Stimulated activated CD4-positive, alpha-beta T cell treated with anti-CD3 and anti-CD28 coated beads, Interleukin-15, amount 100 ng/mL, for 48 hours (primary cell): Measurements from ENCODE around the gene FAM107B.

ENCODE experiments used
- DNase-seq, 2 donors: peaks; one replicate each; pipeline ENCODE4 v3.0.0-alpha.2; 2020; ENCODE audit warnings: low read depth in 2 of 2

The FAM107B gene

DNA sequence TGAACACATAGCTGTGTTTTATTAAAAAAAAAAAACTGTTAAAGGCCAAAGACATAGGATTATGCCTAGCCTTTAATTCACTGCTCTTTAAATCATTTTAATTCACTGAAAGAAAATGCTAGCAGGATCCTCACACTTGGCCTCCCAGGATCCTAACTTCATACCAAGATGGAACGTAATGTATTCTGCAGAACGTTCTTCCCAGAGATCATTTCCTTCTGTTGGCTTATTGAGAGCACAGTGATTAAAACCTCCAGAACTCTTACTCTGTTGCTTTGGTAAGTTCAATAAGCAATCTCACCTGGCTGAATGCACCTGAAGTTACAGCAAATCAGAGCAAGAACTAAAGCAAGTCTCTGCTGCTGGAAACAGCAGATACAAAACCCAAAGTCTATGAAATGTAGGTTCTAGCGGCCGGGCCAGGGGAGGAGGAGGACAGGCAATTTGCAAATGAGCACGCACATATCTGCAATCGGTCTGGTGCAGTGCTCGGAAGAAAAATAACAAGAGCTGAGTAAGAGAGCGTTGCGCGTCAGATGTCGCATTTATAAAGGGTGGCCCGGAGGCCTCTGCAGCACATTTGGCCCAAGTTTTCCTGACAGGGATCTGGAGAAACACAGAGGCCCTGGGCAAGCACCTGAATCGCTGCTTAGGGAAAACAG is 193.9 kb downstream of the FAM107B start:
- DNase-seq: no peak

GRCh38 chr10:14579405-14579804 is 195.3 kb downstream of the FAM107B start:
- DNase-seq: no peak

- no peak for DNase-seq
Measured at GRCh38 chr10:14578060-14578952, 196.4 kb downstream of the FAM107B start.

- DNase-seq: no peak
Measured at GRCh38 chr10:14574885-14575284, 199.8 kb downstream of the FAM107B start.

DNA sequence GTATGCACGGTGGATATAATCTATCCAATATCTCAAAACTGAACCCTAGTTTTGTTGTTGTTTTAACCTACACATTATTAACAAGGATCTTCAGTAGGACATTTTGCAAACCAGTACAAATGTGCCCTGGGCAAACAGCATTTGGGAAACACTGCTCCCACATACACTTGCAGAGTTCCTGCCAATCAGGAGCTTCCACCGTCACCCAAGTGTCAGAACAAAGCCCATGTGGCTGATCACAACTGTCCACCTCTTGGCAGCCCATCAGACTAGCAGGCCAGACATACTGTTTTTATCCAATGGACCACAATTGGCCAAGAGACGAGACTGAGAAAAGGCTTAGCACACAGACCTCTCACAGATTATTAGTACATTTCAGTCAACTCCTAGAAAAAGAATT is 200.4 kb downstream of the FAM107B start:
- no peak for DNase-seq

DNA sequence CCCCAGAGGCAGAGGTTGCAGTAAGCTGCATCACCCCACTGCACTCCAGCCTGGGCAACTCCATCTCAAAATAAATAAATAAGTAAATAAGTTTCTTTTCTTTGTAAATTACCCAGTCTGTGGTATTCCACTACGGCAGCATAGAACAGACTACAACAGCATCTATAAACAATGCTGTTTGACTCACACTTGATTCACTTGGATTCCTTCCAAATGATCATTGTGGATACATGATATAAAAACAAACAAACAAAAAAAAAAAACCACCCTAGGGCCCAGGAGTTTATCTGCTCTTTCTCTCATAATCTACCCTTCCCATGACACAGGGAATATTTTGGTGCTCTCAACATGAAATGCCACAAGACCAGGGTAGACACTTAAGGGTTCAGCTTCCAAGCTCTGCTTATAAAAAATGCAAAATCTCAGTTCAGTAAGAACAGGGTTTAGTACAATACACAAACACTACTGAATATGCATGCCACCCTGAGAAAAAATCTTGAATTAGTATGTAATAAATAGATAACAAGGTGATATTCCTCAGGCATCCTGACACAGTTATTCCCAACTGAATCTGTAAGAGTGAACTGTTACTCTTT is 200.9 kb downstream of the FAM107B start:
- no peak for DNase-seq

DNA sequence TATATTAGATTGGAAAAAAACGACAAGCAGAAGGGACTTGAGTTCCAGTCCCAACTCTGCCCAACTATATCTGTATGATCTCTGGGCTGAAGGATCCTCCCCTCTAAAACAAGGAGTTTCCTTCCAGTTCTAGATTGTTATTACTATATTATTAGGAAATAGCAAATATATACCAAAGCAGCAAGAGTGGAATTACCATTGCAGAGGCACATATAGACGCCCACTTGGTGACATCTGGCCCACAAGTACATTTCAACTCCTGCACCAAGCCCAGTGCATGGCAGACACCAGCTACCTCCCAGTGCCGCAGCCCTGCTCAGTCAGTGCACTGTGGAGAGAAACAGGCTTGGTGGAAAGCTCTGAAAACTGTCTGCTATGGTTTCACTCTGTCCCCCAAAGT is 201.9 kb downstream of the FAM107B start:
- DNase-seq: no peak

GRCh38 chr10:14571866-14572507 is 202.7 kb downstream of the FAM107B start:
- DNase-seq: peak in 1 of 2 donors; percentile 55

DNA sequence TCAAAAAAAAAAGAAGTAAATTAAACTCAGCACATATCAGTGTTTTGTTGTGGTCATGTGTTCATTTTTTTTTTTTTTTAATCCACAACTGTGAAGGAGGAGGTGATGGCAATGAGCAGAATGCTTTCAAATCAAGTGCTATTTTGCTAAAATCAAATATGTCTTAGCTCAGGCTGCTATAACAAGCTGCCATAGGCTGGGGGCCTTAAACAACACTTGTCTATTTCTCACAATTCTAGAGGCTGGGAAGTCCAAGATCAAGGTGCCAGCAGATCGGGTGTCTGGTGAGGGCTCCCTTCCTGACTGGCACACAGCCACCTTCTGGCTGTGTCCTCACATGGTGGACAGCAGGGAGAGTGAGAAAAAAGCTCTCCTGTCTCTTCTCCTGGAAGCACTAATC is 203.9 kb downstream of the FAM107B start:
- DNase-seq: no peak

GRCh38 chr10:14569274-14570060 is 205.2 kb downstream of the FAM107B start:
- DNase-seq: no peak

GRCh38 chr10:14567421-14567820 is 207.3 kb downstream of the FAM107B start:
- no peak for DNase-seq

- DNase-seq: no peak
Measured at GRCh38 chr10:14566498-14566897, 208.2 kb downstream of the FAM107B start.

- DNase-seq: no peak
Measured at GRCh38 chr10:14565199-14565598, 209.5 kb downstream of the FAM107B start.

DNA sequence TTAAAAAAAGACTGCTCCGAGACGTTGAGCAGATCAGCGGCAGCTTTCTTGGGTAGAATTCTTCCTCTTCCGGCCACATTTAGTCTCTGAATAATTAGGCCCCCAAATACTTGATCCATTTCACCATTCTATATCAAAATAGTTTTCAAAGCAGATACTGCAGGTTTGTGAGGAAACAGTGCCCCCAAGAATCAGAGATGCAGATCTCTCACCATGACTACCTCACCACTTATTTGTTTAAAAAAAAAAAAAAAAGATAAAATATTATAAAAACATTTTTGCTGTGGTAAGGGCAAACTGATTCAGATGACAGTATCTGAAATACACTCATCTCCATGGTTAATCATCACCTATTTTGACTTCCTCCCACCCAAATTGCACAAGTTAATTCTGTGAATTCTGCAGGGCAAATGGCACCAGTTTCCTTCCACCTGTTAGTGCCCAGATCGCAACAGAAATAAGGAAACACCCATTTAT is 210.4 kb downstream of the FAM107B start:
- no peak for DNase-seq

DNA sequence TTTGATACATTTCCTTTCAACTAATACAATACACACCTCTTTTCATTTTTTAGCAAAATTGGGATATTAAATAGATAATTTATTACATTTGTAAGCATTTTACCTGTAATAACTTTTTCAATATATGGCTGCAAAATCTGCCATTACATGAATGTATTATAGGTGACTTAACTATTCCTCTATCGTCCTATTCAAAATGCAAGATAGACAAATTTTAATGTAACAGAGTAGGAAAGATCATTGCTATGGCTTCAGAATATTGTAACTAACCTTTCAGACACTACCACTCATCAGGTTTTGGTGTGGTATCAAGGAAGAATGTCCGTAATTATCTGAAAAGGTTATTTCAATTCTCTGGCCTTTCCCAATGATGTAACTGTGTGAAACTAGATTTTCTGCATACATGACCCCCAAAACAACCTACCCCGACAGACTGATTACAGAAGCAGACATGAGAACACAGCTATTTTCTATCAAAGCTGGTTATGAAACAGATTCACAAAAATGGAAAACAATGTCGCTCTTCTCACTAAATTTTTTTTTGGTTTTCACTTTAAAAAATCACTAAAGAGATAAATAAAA is 211.2 kb downstream of the FAM107B start:
- DNase-seq: no peak

DNA sequence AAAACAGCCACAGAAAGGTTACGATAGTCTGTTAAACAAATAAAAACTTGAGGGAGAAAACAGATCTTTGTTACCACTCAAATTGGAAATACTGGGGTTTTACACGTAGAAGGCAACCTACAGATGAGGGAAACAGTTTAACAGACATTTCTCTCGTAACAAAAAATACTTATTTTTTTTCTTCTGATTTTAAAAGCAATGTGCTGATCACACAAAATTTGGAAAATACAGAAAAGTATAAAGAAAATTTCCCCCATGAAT is 211.7 kb downstream of the FAM107B start:
- no peak for DNase-seq

DNA sequence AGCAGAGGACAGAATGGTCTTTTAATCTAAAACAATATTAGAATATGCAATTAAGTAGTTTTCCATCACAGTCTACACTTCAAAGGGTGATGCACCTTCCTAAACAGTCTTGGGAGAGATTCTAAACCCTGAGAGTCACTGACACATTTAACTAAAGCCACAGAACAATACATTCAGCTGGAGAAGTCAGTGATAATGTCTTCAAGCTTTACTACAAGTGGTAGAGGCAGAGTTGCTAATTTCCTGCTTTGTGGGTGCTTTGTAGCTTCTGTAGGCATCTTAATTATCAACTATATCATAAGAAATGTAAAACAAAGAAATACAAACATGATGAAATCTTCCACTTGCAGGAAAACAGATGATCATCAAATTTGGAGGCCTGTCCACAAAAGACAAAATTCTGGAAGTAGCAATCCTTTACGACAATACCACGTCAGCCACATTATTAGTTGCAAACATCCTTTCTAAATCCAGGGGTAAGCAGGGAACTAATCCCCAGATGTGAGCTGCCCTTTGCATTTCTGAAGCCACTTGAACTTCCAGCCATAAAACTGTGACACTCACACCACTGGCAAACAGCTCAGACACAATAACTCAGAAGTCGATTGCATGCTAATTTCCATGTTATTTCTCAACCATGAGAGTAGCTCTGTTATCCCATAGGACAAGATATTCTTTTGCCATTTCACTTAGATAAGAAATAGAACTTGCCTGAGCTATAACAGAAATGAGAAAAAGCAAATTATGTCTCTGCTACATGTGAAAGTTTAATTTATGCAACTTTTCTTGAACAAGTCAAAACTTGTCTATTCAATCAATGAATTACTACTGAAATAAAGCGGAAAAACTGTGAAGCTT is 212.2 kb downstream of the FAM107B start:
- no peak for DNase-seq

GRCh38 chr10:14560791-14561765 is 213.6 kb downstream of the FAM107B start:
- DNase-seq: no peak

DNA sequence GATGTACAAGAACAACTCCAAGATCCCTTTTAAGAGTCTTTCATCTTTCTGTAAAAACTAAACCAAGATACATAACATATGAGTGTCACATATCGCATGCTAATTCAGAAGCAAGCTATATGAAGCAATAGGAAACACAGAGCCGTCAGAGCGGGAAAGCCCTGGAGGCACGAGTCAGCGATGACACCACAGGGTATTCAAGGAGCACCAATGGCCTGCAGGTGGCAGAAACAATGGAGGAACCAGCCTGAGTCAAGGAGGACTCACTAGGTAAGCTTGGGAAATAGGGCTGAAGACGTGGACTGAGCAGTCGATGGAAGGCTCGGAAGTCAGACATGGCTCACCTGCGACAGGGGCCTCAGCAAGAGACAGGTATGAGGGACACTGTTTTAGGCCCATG is 214.4 kb downstream of the FAM107B start:
- peak; percentile 71 to 74 for DNase-seq
